GM21526 (cell line): ENCODE results near the gene FIGNL2.
"Not testable (repeated sequence)": the region's sequence is repeated elsewhere in the genome, so short reads cannot be mapped to it uniquely, and the experiment has no call there.

Experiments used
- ATAC-seq: cut with Tn5 transposase; IDR thresholded peaks from one replicate; pipeline ENCODE4 v1.9.1; 2021; ENCODE audit warnings: moderate library complexity; ENCODE audit not compliant: unreplicated experiment, low FRiP score

FIGNL2 gene

GRCh38 chr12:51836827-51837173, 11.7 kb downstream of the FIGNL2 start:
- ATAC-seq: no peak

GRCh38 chr12:51836041-51836826, 12.3 kb downstream of the FIGNL2 start:
- no peak for ATAC-seq

- ATAC-seq: no peak
Measured at GRCh38 chr12:51834411-51834810, 14.1 kb downstream of the FIGNL2 start.

GRCh38 chr12:51833448-51834227, 14.9 kb downstream of the FIGNL2 start:
- no peak for ATAC-seq

- ATAC-seq: no peak
Measured at GRCh38 chr12:51832354-51833107, 16.0 kb downstream of the FIGNL2 start.

GRCh38 chr12:51831817-51832216, 16.7 kb downstream of the FIGNL2 start:
- ATAC-seq: not testable (repeated sequence)

GRCh38 chr12:51829641-51830040, 18.9 kb downstream of the FIGNL2 start:
- ATAC-seq: no peak

- no peak for ATAC-seq
Measured at GRCh38 chr12:51829011-51829481, 19.5 kb downstream of the FIGNL2 start.

GRCh38 chr12:51827925-51828818, 20.3 kb downstream of the FIGNL2 start:
- no peak for ATAC-seq

GRCh38 chr12:51826881-51827280, 21.6 kb downstream of the FIGNL2 start:
- no peak for ATAC-seq

- no peak for ATAC-seq
Measured at GRCh38 chr12:51825216-51825615, 23.3 kb downstream of the FIGNL2 start.

GRCh38 chr12:51823875-51824565, 24.5 kb downstream of the FIGNL2 start:
- ATAC-seq: no peak

GRCh38 chr12:51822956-51823355, 25.6 kb downstream of the FIGNL2 start:
- ATAC-seq: no peak

GRCh38 chr12:51822261-51822616, 26.3 kb downstream of the FIGNL2 start:
- ATAC-seq: no peak

GRCh38 chr12:51821440-51822260, 26.9 kb downstream of the FIGNL2 start:
- no peak for ATAC-seq

- ATAC-seq: no peak
Measured at GRCh38 chr12:51820526-51821439, 27.7 kb downstream of the FIGNL2 start.

- no peak for ATAC-seq
Measured at GRCh38 chr12:51819736-51820525, 28.6 kb downstream of the FIGNL2 start.
